ENCODE measurements around the gene PHF10. TPM values are rescaled to one million over a fixed set of nuclear protein-coding genes. Genes with fewer than 3 reads are reported as not detected.

Gene PHF10
- total and polyA plus RNA-seq, 2 of the 4 experiments (the other 2 are of a cell fraction) = 7.3 to 15.9 TPM

DNA sequence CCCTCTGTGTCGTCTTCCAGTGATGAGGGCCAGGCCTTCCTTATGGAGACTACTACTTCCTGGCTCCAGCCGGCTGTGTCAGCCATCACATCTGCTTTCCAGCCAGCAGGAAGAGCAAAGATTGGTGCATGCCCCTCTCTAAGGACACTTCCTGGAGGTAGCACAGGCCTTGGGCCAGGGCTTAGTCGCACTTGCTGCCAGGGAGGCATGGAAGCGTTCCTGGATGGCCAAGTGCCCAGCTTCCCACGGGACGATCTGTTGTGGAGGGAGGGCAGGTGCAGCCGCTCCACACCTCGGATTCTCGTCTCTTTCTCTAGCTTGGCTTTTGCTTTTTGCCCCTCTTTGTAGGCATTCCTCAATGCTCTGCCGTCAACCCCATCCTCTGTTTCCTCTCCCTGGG is 39.0 kb upstream of the PHF10 start:
- Histone ChIP-seq H4K20me1 (ENCODE audit: insufficient read depth, low read length) (no peaks in the 10 kb centered on the region), H3K14ac (replicated peaks; ENCODE audit: low read depth, low read length) (no peak overlapping the region), H3K27ac (ENCODE audit: insufficient read depth, low read length) (no peak overlapping the region), H3K36me3 (ENCODE audit: control insufficient read depth, insufficient read depth, low read length) (peaks cover 44% of the 10 kb centered on the region), H2BK5ac (ENCODE audit: low read depth, low read length, poor library complexity, severe bottlenecking) (no peak overlapping the region), H3K9ac (ENCODE audit: low read depth, low read length) (no peak overlapping the region), H3K4ac (ENCODE audit: low read depth, low read length) (no peak overlapping the region), H3K18ac (ENCODE audit: low read depth, low read length) (no peak overlapping the region; the same call in 1 of the 2 replicates), H3K27me3 (ENCODE audit: control insufficient read depth, insufficient read depth, low read length) (no peaks in the 10 kb centered on the region), H3K23ac (ENCODE audit: low read depth, low read length) (no peak overlapping the region), H3K56ac (ENCODE audit: extremely low read depth, insufficient read depth, low read length) (no peak overlapping the region), H4K91ac (ENCODE audit: insufficient read depth, low read depth, low read length) (peak overlapping the region; percentile 7; the same call in 1 of the 2 replicates), H3K4me1 (ENCODE audit: control insufficient read depth, insufficient read depth, low read length) (peaks cover 19% of the 10 kb centered on the region), H2BK120ac (ENCODE audit: low read depth, low read length) (no peak overlapping the region), H2BK15ac (ENCODE audit: low read depth, low read length) (no peak overlapping the region), H2AK5ac (ENCODE audit: low read depth, low read length) (no peak overlapping the region), H3K9me1 (ENCODE audit: insufficient read depth, low read length) (peaks cover 8% of the 10 kb centered on the region), H3K4me3 (ENCODE audit: insufficient read depth, low read depth, low read length) (no peak overlapping the region), H2BK20ac (ENCODE audit: low read depth, low read length) (no peak overlapping the region), H2AK9ac (replicated peaks; ENCODE audit: low read depth, low read length, poor library complexity) (no peak overlapping the region), H4K5ac (ENCODE audit: low read depth, low read length) (peak overlapping the region; percentile 20; the same call in 1 of the 2 replicates), H3K9me3 (ENCODE audit: control insufficient read depth, insufficient read depth, low read length) (no peaks in the 10 kb centered on the region), H3K4me2 (ENCODE audit: low read depth, low read length) (no peak overlapping the region), H2AFZ (replicated peaks; ENCODE audit: low read length, poor library complexity) (no peak overlapping the region), H3K79me1 (ENCODE audit: low read depth in 1 of 2, low read length in 2 of 2) (peaks cover 3 to 7% of the 10 kb centered on the region in 2 experiments; a peak in 2 of 4 replicates), H4K8ac (ENCODE audit: low read depth in 2 of 2, low read length in 2 of 2) (no peak overlapping the region)
- in situ Hi-C loops (cut with MboI; ENCODE audit: low sequenced_read_pairs) = no loop called here
- DNase-seq (no peak), ATAC-seq (ENCODE audit: low read depth) (no peak)
- no TSS peak for BruUV-seq (replicated peaks)
- CTCF ChIA-PET = interaction anchor here (0.9 kb wide), 1 partner anchor 11 kb away, joined by 3 read pairs; the partner anchor contains the start of gene ERMARD
- TF ChIP-seq CHD1 (IDR thresholded peaks at IDR 0.05; ENCODE audit: low read depth, low read length) = no peak
- TF ChIP-seq RFX5 (IDR thresholded peaks at IDR 0.05; ENCODE audit: low read depth, low read length) = no peak
- 75% methylated on average over 4 of the region's 10 CpGs; no CpG with 5 or more reads in 1 of the 2 experiments for WGBS, 2 experiments (ENCODE audit: extremely low coverage in 2 of 2, insufficient read length in 1 of 2)
- dilution Hi-C loops (cut with HindIII; ENCODE audit: low sequenced_read_pairs, unreplicated experiment) = no loop called here
- POLR2A ChIA-PET (ENCODE audit: unreplicated experiment) = no interaction called here
- intact Hi-C loops (cut with micrococcal nuclease) = no loop called here

All from IMR-90 (cell line).